ENCODE measurements around the gene CUX1.

The CUX1 gene

DNA sequence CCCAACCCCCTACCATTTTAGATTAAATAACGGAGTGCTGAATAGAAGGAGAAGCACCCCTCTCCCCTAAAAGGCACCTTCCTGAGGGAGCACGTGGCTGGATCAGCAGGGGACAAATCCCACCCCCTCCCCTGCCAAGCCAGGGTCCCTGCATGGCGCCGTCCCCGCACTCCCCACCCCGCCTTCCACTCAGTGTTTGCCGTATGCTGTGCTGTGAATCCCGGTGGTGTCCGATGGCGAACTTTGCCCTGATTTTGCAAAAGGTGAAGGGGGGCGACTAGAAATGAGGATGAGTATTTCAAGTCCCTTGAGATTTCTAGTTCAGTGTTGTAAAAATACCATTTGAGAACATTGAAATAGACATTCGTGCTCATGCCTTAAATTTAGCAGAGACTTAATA lies 385.8 kb downstream of the CUX1 start:
- H3K79me2 ChIP-seq (ENCODE audit: control insufficient read depth, low read length) = no peaks in the 10 kb centered on the region
- H3K9me2 ChIP-seq (replicated peaks; ENCODE audit: control insufficient read depth, low read length) = no peaks in the 10 kb centered on the region
- H3K27ac ChIP-seq (ENCODE audit: low read depth, low read length) = no peak overlapping the region
- TF ChIP-seq EZH2phosphoT487 (IDR thresholded peaks at IDR 0.05; ENCODE audit: borderline replicate concordance, low read length) = no peak
- TF ChIP-seq, protein P1, sequence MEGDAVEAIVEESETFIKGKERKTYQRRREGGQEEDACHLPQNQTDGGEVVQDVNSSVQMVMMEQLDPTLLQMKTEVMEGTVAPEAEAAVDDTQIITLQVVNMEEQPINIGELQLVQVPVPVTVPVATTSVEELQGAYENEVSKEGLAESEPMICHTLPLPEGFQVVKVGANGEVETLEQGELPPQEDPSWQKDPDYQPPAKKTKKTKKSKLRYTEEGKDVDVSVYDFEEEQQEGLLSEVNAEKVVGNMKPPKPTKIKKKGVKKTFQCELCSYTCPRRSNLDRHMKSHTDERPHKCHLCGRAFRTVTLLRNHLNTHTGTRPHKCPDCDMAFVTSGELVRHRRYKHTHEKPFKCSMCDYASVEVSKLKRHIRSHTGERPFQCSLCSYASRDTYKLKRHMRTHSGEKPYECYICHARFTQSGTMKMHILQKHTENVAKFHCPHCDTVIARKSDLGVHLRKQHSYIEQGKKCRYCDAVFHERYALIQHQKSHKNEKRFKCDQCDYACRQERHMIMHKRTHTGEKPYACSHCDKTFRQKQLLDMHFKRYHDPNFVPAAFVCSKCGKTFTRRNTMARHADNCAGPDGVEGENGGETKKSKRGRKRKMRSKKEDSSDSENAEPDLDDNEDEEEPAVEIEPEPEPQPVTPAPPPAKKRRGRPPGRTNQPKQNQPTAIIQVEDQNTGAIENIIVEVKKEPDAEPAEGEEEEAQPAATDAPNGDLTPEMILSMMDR (IDR thresholded peaks at IDR 0.05; ENCODE audit: low read depth, low read length, poor library complexity, severe bottlenecking) = no peak
- peaks cover 9% of the 10 kb centered on the region; the same call in 1 of the 2 replicates for H4K20me1 ChIP-seq (ENCODE audit: control insufficient read depth, insufficient read depth, low read depth, low read length)
- no peaks in the 10 kb centered on the region for H3F3A ChIP-seq (ENCODE audit: control insufficient read depth, insufficient read depth)
- peaks cover 95% of the 10 kb centered on the region for H3K36me3 ChIP-seq (ENCODE audit: control insufficient read depth, low read length)
- no peak overlapping the region for H3K4me2 ChIP-seq (ENCODE audit: low read length)
- H3K27me3 ChIP-seq (ENCODE audit: control insufficient read depth, low read length) = no peaks in the 10 kb centered on the region
- H3K4me1 ChIP-seq (ENCODE audit: control insufficient read depth, low read length) = no peaks in the 10 kb centered on the region
- H3K4me3 ChIP-seq (ENCODE audit: low read length) = no peak overlapping the region
- H3K9me3 ChIP-seq (ENCODE audit: control insufficient read depth, insufficient read depth, low read length) = no peaks in the 10 kb centered on the region

GRCh38 chr7:102204212-102204611 lies 386.8 kb downstream of the CUX1 start:
- TF ChIP-seq, protein P1 (IDR thresholded peaks at IDR 0.05; ENCODE audit: low read depth, low read length, poor library complexity, severe bottlenecking) = no peak
- no peak for TF ChIP-seq EZH2phosphoT487 (IDR thresholded peaks at IDR 0.05; ENCODE audit: borderline replicate concordance, low read length)
- H3K9me2 ChIP-seq (replicated peaks; ENCODE audit: control insufficient read depth, low read length) = no peaks in the 10 kb centered on the region
- H3K79me2 ChIP-seq (ENCODE audit: control insufficient read depth, low read length) = no peaks in the 10 kb centered on the region
- H3K36me3 ChIP-seq (ENCODE audit: control insufficient read depth, low read length) = peaks cover 95% of the 10 kb centered on the region
- no peaks in the 10 kb centered on the region; the same call in 1 of the 2 replicates for H3F3A ChIP-seq (ENCODE audit: control insufficient read depth, insufficient read depth)
- H4K20me1 ChIP-seq (ENCODE audit: control insufficient read depth, insufficient read depth, low read depth, low read length) = peaks cover 9% of the 10 kb centered on the region; the same call in 1 of the 2 replicates
- no peak overlapping the region for H3K27ac ChIP-seq (ENCODE audit: low read depth, low read length)
- H3K4me1 ChIP-seq (ENCODE audit: control insufficient read depth, low read length) = no peaks in the 10 kb centered on the region
- H3K4me3 ChIP-seq (ENCODE audit: low read length) = no peak overlapping the region
- no peak overlapping the region for H3K4me2 ChIP-seq (ENCODE audit: low read length)
- no peaks in the 10 kb centered on the region for H3K9me3 ChIP-seq (ENCODE audit: control insufficient read depth, insufficient read depth, low read length)
- no peaks in the 10 kb centered on the region for H3K27me3 ChIP-seq (ENCODE audit: control insufficient read depth, low read length)

DNA sequence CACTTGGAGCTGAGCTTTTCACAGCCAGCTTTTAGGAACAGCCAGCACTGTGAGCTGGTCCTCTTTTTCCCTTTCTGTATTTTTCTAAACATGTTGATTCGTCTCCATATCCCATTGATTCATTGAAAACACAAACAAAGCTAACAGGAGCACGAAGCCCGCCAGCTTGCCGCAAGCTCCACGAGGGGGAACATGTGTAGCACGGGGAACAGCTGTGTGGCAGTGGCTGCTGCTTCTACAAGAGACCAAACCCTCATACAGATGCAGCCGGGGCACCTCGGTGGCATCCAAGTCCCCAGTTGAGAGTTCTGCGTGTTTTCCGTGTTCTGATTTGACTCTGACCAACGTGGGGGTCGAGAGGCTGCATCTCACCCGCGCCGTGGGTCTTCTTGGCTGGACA lies 388.5 kb downstream of the CUX1 start:
- Histone ChIP-seq H4K20me1 (ENCODE audit: control insufficient read depth, insufficient read depth, low read depth, low read length) (0 out of 2 replicates have a peak, but pooled peaks cover 6% of the 10 kb centered on the region), H3K4me3 (ENCODE audit: low read length) (no peak overlapping the region), H3K4me1 (ENCODE audit: control insufficient read depth, low read length) (no peaks in the 10 kb centered on the region), H3K9me3 (ENCODE audit: control insufficient read depth, insufficient read depth, low read length) (no peaks in the 10 kb centered on the region), H3K4me2 (ENCODE audit: low read length) (no peak overlapping the region), H3K79me2 (ENCODE audit: control insufficient read depth, low read length) (no peaks in the 10 kb centered on the region), H3F3A (ENCODE audit: control insufficient read depth, insufficient read depth) (no peaks in the 10 kb centered on the region; the same call in 1 of the 2 replicates), H3K36me3 (ENCODE audit: control insufficient read depth, low read length) (peaks cover 94% of the 10 kb centered on the region), H3K27me3 (ENCODE audit: control insufficient read depth, low read length) (no peaks in the 10 kb centered on the region), H3K9me2 (replicated peaks; ENCODE audit: control insufficient read depth, low read length) (no peaks in the 10 kb centered on the region), H3K27ac (ENCODE audit: low read depth, low read length) (no peak overlapping the region)
- TF ChIP-seq, protein P1 (IDR thresholded peaks at IDR 0.05; ENCODE audit: low read depth, low read length, poor library complexity, severe bottlenecking) = no peak
- TF ChIP-seq EZH2phosphoT487 (IDR thresholded peaks at IDR 0.05; ENCODE audit: borderline replicate concordance, low read length) = no peak
